ENCODE results near the gene RALGPS1.

DNA sequence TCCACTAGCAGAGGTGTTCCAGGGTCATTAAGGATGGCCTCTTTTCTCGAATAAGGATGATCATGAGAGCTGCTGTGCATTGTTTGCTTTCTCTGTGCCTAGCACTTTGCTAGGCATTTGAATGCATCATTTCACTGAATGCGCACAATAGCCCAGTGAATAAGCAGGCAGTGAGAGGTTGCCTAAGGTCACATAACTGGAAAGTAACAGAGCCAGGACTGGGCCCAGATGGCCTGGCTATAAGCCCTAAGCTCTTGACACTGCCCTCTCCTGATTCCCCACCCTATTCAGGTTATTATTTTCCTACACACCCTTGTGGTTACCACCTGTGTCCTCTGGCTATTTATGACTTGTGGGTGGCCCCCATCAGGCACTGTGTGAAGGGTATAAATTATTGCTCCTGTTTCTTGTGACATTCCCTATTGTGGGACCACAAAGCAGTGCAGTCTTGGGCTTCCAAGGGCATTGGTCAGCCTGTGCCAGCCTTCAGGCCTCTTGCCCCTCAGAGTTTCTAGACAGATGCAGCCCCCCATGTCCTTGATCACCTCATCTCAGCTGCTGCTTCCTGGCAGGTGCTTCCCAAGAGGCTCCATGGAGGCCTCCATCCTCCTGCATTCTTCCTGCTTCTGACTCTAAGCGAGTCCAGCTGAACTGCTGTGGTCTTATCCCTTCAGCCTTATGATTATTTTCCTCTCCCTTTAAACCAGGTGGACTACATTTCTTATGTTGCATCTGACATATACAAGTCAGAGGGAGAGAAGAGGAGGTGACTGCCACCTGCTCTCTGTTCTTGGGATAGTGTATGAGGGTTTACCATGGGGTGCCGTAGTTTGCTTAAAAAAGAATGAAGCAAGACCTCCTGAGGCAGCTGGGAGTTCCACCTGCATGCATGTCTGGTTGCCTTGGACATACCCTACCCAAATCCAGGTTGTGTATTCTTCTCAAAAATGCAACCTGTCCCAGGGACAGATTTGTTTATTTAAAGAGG lies 160.3 kb downstream of the RALGPS1 start:
- no peak for TF ChIP-seq EZH2phosphoT487 (IDR thresholded peaks at IDR 0.05; ENCODE audit: borderline replicate concordance, low read depth, low read length)
- TF ChIP-seq, protein P1, sequence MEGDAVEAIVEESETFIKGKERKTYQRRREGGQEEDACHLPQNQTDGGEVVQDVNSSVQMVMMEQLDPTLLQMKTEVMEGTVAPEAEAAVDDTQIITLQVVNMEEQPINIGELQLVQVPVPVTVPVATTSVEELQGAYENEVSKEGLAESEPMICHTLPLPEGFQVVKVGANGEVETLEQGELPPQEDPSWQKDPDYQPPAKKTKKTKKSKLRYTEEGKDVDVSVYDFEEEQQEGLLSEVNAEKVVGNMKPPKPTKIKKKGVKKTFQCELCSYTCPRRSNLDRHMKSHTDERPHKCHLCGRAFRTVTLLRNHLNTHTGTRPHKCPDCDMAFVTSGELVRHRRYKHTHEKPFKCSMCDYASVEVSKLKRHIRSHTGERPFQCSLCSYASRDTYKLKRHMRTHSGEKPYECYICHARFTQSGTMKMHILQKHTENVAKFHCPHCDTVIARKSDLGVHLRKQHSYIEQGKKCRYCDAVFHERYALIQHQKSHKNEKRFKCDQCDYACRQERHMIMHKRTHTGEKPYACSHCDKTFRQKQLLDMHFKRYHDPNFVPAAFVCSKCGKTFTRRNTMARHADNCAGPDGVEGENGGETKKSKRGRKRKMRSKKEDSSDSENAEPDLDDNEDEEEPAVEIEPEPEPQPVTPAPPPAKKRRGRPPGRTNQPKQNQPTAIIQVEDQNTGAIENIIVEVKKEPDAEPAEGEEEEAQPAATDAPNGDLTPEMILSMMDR (conservative IDR thresholded peaks at IDR 0.05; ENCODE audit: low read length) = no peak

Data from OCI-LY7 (cell line).